ENCODE measurements around the gene PCDHB12. TPM values are rescaled to one million over a fixed set of nuclear protein-coding genes. Genes with fewer than 3 reads are reported as not detected.
A peak's percentile ranks its signal among the peaks of the same experiment; 100 is the strongest.
"Not testable (repeated sequence)": the region's sequence is repeated elsewhere in the genome, so short reads cannot be mapped to it uniquely, and the experiment has no call there.

PCDHB12 gene
- polyA plus RNA-seq, 1 experiment: 0.13 TPM

DNA sequence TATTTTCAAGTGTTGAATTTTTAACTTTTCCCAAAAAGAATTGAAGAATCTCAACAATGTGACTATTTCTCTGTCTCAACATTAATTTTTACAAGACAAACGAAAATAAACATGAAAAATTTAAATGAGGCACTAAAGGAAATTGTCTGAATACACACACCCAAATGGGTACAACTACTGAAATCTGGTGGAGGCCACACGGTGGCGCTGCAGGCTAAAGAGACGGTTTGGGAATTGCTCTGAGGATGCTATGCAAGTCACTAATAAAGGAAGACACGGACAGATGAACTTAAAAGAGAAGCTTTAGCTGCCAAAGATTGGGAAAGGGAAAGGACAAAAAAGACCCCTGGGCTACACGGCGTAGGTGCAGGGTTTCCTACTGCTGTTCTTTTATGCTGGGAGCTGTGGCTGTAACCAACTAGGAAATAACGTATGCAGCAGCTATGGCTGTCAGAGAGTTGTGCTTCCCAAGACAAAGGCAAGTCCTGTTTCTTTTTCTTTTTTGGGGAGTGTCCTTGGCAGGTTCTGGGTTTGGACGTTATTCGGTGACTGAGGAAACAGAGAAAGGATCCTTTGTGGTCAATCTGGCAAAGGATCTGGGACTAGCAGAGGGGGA, 16.3 kb upstream of the PCDHB12 start, which contains the start of gene PCDHB10:
Gene PCDHB10, plus strand, starts transcription at position 244 of the 616 bp plus-strand sequence. Its CDS starts 200 bp downstream, at position 444.
- no peaks in the 10 kb centered on the region for H3K27me3 ChIP-seq (ENCODE audit: control insufficient read depth, insufficient read depth, low read length)
- CTCF ChIA-PET: interaction anchor here (0.7 to 1.6 kb wide), 10 partner anchors 8 to 371 kb away, joined by 3 to 4 read pairs (median 3); partner anchors contain the start of genes PCDHB16 and PCDHB8
- H3K36me3 ChIP-seq (ENCODE audit: control insufficient read depth, insufficient read depth, low read length): no peaks in the 10 kb centered on the region
- no peak within 1 kb of the TSS for H3K4me3 ChIP-seq (ENCODE audit: low read depth, low read length)
- POLR2A ChIA-PET: no interaction called here
- no peak for DNase-seq (ENCODE audit: low read depth)
- TF ChIP-seq, protein P1, sequence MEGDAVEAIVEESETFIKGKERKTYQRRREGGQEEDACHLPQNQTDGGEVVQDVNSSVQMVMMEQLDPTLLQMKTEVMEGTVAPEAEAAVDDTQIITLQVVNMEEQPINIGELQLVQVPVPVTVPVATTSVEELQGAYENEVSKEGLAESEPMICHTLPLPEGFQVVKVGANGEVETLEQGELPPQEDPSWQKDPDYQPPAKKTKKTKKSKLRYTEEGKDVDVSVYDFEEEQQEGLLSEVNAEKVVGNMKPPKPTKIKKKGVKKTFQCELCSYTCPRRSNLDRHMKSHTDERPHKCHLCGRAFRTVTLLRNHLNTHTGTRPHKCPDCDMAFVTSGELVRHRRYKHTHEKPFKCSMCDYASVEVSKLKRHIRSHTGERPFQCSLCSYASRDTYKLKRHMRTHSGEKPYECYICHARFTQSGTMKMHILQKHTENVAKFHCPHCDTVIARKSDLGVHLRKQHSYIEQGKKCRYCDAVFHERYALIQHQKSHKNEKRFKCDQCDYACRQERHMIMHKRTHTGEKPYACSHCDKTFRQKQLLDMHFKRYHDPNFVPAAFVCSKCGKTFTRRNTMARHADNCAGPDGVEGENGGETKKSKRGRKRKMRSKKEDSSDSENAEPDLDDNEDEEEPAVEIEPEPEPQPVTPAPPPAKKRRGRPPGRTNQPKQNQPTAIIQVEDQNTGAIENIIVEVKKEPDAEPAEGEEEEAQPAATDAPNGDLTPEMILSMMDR (IDR thresholded peaks at IDR 0.05; ENCODE audit: insufficient read depth, low read depth, low read length): peak; percentile 40; the same call in 1 of the 2 replicates

DNA sequence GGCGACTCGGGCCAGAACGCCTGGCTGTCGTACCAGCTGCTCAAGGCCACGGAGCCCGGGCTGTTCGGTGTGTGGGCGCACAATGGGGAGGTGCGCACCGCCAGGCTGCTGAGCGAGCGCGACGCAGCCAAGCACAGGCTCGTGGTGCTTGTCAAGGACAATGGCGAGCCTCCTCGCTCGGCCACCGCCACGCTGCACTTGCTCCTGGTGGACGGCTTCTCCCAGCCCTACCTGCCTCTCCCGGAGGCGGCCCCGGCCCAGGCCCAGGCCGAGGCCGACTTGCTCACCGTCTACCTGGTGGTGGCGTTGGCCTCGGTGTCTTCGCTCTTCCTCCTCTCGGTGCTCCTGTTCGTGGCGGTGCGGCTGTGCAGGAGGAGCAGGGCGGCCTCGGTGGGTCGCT, 14.2 kb upstream of the PCDHB12 start:
- POLR2A ChIA-PET; H3K36me3 ChIP-seq (ENCODE audit: control insufficient read depth, insufficient read depth, low read length); H3K27me3 ChIP-seq (ENCODE audit: control insufficient read depth, insufficient read depth, low read length); CTCF ChIA-PET; DNase-seq (ENCODE audit: low read depth); H3K4me3 ChIP-seq (ENCODE audit: low read depth, low read length): not testable (repeated sequence)

DNA sequence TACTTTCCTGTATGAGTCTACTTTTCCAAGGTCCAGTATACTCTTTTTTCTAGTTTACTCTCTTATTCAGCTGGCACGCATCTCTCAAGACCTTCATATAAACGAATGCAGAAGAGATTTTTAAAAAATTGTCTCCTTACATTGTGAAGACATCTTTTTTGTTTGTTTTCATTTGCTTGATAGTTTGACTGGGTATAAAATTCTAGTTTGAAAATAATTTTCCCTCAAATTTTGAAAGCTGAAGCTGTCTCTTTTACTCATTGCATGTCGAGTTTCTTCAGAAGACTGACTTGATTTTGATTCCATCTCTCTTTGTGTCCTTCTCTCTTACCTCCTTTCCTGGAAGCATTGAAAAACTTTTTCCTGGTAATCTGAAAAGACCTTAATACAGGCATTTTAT, 12.2 kb upstream of the PCDHB12 start:
- H3K4me3 ChIP-seq (ENCODE audit: low read depth, low read length): no peak overlapping the region
- ChIA-PET CTCF (interaction anchor here (0.7 kb wide), 1 partner anchor 245 kb away, joined by 3 read pairs; no protein-coding TSS in a partner anchor), POLR2A (no interaction called here)
- DNase-seq (ENCODE audit: low read depth): no peak
- TF ChIP-seq, protein P1 (IDR thresholded peaks at IDR 0.05; ENCODE audit: insufficient read depth, low read depth, low read length): no peak
- H3K36me3 ChIP-seq (ENCODE audit: control insufficient read depth, insufficient read depth, low read length): no peaks in the 10 kb centered on the region
- H3K27me3 ChIP-seq (ENCODE audit: control insufficient read depth, insufficient read depth, low read length): no peaks in the 10 kb centered on the region

DNA sequence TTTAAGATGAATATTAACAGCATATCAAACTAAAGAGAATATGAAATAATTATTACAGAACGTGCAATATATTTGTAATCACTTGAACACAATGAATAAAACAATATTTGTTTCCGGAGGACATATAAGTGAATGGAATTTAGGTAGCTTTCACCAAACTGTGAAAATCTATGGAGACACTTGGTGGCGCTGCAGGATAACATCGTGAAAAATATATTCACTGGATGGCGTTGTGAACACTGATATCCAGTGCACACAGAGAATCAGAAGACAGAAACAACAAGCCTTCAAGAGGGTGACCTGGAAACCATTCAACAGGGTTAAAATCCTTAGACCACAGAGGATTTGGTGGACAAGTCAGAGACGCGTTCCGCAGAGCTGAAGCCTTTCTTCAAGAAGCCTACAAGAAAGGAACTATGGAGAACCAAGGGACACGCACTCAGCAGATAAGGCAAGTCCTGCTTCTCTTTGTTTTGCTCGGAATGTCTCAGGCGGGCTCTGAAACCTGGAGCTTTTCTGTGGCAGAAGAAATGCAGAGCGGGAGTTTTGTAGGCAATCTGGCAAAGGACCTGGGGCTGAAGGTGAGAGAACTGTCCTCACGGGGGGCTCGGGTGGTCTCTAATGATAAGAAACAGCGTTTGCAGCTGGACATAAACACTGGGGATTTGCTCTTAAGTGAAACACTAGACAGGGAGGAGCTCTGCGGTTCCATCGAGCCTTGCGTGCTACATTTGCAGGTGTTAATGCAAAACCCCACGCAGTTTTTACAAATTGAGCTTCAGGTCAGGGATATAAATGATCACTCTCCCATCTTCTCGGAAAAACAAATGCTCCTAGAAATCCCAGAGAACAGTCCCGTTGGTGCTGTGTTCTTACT, 8.9 kb upstream of the PCDHB12 start, which contains the start of gene PCDHB11:
Gene PCDHB11, plus strand, starts transcription at position 269 of the 877 bp plus-strand sequence. Its CDS starts 148 bp downstream, at position 417.
- Histone ChIP-seq H3K27me3 (ENCODE audit: control insufficient read depth, insufficient read depth, low read length) (no peaks in the 10 kb centered on the region), H3K4me3 (ENCODE audit: low read depth, low read length) (no peak within 1 kb of the TSS), H3K36me3 (ENCODE audit: control insufficient read depth, insufficient read depth, low read length) (no peaks in the 10 kb centered on the region)
- POLR2A ChIA-PET: interaction anchor here (0.7 kb wide), 1 partner anchor 1585 kb away, joined by 3 read pairs; no protein-coding TSS in a partner anchor
- no peak for DNase-seq (ENCODE audit: low read depth)
- CTCF ChIA-PET: interaction anchor here (0.7 to 2.1 kb wide), 8 partner anchors 8 to 365 kb away, joined by 3 to 7 read pairs (median 4); partner anchors contain the start of genes PCDHB12, PCDHB9 and PCDHGB3
- TF ChIP-seq, protein P1 (IDR thresholded peaks at IDR 0.05; ENCODE audit: insufficient read depth, low read depth, low read length): no peak

DNA sequence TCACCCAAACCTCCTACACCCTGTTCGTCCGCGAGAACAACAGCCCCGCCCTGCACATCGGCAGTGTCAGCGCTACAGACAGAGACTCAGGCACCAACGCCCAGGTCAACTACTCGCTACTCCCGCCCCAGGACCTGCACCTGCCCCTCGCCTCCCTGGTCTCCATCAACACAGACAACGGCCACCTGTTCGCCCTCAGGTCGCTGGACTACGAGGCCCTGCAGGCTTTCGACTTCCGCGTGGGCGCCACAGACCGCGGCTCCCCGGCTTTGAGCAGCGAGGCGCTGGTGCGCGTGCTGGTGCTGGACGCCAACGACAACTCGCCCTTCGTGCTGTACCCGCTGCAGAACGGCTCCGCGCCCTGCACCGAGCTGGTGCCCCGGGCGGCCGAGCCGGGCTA, 7.4 kb upstream of the PCDHB12 start:
- H3K27me3 ChIP-seq (ENCODE audit: control insufficient read depth, insufficient read depth, low read length); H3K36me3 ChIP-seq (ENCODE audit: control insufficient read depth, insufficient read depth, low read length); POLR2A ChIA-PET; CTCF ChIA-PET; H3K4me3 ChIP-seq (ENCODE audit: low read depth, low read length); DNase-seq (ENCODE audit: low read depth): not testable (repeated sequence)

DNA sequence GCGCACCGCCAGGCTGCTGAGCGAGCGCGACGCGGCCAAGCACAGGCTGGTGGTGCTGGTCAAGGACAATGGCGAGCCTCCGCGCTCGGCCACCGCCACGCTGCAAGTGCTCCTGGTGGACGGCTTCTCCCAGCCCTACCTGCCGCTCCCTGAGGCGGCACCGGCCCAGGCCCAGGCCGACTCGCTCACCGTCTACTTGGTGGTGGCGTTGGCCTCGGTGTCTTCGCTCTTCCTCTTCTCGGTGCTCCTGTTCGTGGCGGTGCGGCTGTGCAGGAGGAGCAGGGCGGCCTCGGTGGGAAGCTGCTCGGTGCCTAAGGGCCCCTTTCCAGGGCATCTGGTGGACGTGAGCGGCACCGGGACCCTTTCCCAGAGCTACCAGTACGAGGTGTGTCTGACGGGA, 6.9 kb upstream of the PCDHB12 start:
- DNase-seq (ENCODE audit: low read depth); H3K36me3 ChIP-seq (ENCODE audit: control insufficient read depth, insufficient read depth, low read length); H3K27me3 ChIP-seq (ENCODE audit: control insufficient read depth, insufficient read depth, low read length); H3K4me3 ChIP-seq (ENCODE audit: low read depth, low read length); POLR2A ChIA-PET: not testable (repeated sequence)
- CTCF ChIA-PET: interaction anchor here (0.9 kb wide), 1 partner anchor 12 kb away, joined by 3 read pairs; the partner anchor contains the start of gene PCDHB13

DNA sequence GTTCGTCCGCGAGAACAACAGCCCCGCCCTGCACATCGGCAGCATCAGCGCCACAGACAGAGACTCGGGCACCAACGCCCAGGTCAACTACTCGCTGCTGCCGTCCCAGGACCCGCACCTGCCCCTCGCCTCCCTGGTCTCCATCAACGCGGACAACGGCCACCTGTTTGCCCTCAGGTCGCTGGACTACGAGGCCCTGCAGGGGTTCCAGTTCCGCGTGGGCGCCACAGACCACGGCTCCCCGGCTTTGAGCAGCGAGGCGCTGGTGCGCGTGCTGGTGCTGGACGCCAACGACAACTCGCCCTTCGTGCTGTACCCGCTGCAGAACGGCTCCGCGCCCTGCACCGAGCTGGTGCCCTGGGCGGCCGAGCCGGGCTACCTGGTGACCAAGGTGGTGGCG, 1.8 kb downstream of the PCDHB12 start:
- CTCF ChIA-PET; H3K27me3 ChIP-seq (ENCODE audit: control insufficient read depth, insufficient read depth, low read length); POLR2A ChIA-PET; H3K4me3 ChIP-seq (ENCODE audit: low read depth, low read length); DNase-seq (ENCODE audit: low read depth); H3K36me3 ChIP-seq (ENCODE audit: control insufficient read depth, insufficient read depth, low read length): not testable (repeated sequence)

- POLR2A ChIA-PET, CTCF ChIA-PET: not testable (repeated sequence)
Measured at GRCh38 chr5:141210849-141211248, 2.3 kb downstream of the PCDHB12 start.

More at GRCh38 chr5:141210849-141211248, 2.3 kb downstream of the PCDHB12 start:
- H3K27me3 ChIP-seq (ENCODE audit: control insufficient read depth, insufficient read depth, low read length); DNase-seq (ENCODE audit: low read depth); H3K36me3 ChIP-seq (ENCODE audit: control insufficient read depth, insufficient read depth, low read length); H3K4me3 ChIP-seq (ENCODE audit: low read depth, low read length): not testable (repeated sequence)
